Measurements from ENCODE around the gene WNT3A.

WNT3A gene

DNA sequence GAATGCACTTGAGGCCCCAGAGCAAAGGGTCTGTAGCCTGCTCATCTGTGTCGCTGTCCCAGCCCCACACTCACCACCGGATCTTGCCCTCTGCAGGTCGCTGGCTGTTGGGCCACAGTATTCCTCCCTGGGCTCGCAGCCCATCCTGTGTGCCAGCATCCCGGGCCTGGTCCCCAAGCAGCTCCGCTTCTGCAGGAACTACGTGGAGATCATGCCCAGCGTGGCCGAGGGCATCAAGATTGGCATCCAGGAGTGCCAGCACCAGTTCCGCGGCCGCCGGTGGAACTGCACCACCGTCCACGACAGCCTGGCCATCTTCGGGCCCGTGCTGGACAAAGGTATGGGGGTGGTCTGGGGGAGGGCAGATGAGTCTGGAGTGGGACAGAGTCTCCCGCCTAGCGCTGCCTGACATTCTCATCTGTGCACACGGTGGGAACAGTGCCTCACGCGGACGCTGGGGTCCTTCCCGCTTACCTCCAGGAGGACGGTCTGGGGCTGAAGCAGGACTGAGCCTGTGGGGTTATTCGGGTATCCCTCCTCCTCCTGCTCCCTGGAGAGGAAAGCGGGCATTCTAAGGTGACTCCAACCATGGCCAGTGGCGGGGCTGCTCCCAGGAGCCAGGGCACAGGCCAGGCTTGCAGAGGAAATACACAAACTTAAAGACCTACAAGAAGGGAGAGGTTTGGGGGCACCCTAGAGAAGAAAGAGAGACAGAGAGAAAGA lies 15.9 kb downstream of the WNT3A start:
- TF ChIP-seq, protein P1, sequence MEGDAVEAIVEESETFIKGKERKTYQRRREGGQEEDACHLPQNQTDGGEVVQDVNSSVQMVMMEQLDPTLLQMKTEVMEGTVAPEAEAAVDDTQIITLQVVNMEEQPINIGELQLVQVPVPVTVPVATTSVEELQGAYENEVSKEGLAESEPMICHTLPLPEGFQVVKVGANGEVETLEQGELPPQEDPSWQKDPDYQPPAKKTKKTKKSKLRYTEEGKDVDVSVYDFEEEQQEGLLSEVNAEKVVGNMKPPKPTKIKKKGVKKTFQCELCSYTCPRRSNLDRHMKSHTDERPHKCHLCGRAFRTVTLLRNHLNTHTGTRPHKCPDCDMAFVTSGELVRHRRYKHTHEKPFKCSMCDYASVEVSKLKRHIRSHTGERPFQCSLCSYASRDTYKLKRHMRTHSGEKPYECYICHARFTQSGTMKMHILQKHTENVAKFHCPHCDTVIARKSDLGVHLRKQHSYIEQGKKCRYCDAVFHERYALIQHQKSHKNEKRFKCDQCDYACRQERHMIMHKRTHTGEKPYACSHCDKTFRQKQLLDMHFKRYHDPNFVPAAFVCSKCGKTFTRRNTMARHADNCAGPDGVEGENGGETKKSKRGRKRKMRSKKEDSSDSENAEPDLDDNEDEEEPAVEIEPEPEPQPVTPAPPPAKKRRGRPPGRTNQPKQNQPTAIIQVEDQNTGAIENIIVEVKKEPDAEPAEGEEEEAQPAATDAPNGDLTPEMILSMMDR (IDR thresholded peaks at IDR 0.05; ENCODE audit: low read depth, low read length) = no peak
- H3K4me3 ChIP-seq (replicated peaks in 1 of 2; ENCODE audit: low read depth in 2 of 2, low read length in 2 of 2) = no peak overlapping the region

DNA sequence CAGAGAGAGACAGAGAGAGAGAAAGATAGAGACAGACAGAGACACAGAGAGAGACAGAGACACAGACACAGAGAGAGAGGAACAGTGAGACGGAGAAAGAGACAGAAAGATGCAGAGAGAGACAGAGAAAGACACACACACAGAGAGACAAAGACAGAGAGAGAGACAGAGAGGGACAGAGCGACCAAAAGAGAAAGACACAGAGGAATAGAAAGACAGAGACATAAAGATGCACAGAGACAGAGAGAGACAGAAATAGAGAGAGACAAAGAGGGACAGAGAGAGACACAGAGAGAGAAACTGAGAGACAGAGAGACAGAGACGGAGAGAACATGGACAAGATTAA lies 16.5 kb downstream of the WNT3A start:
- TF ChIP-seq, protein P1 (IDR thresholded peaks at IDR 0.05; ENCODE audit: low read depth, low read length) = no peak
- DNase-seq (ENCODE audit: low read depth in 2 of 2) = no peak
- no peak overlapping the region for H3K4me3 ChIP-seq (replicated peaks in 1 of 2; ENCODE audit: low read depth in 2 of 2, low read length in 2 of 2)

More for the DNA sequence above, 15.9 kb downstream of the WNT3A start:
- DNase-seq (ENCODE audit: low read depth in 2 of 2) = no peak

DNA sequence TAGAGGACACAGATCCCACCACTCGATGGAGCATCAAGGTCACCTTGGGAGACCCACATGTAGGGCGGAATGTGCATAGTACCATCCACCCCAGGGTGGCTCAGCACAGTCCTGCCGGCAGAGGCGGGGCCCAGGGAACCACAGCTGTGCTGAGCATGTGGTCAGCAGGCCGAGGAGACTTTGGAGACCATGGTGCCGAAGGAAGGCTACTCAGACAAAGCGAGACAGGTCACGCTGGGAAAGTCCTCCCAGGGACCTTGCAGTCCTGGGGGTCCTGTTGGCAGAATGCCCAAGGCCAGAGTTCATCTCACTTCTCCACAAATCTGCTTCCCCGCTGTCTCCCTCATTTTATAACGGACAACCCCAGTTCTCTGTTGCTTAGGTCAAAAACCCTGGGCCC lies 22.5 kb downstream of the WNT3A start:
- no peak overlapping the region for H3K4me3 ChIP-seq (replicated peaks in 1 of 2; ENCODE audit: low read depth in 2 of 2, low read length in 2 of 2)
- no peak for DNase-seq (ENCODE audit: low read depth in 2 of 2)
- TF ChIP-seq, protein P1 (IDR thresholded peaks at IDR 0.05; ENCODE audit: low read depth, low read length) = no peak

- no peak for DNase-seq (ENCODE audit: low read depth in 2 of 2)
- TF ChIP-seq, protein P1 (IDR thresholded peaks at IDR 0.05; ENCODE audit: low read depth, low read length) = no peak
- H3K4me3 ChIP-seq (replicated peaks in 1 of 2; ENCODE audit: low read depth in 2 of 2, low read length in 2 of 2) = no peak overlapping the region
Measured at GRCh38 chr1:228030451-228031201, 23.8 kb downstream of the WNT3A start.

- H3K4me3 ChIP-seq (replicated peaks in 1 of 2; ENCODE audit: low read depth in 2 of 2, low read length in 2 of 2) = no peak overlapping the region
- DNase-seq (ENCODE audit: low read depth in 2 of 2) = no peak
- TF ChIP-seq, protein P1 (IDR thresholded peaks at IDR 0.05; ENCODE audit: low read depth, low read length) = no peak
Measured at GRCh38 chr1:228031276-228031995, 24.6 kb downstream of the WNT3A start.

GRCh38 chr1:228032041-228032440 lies 25.2 kb downstream of the WNT3A start:
- TF ChIP-seq, protein P1 (IDR thresholded peaks at IDR 0.05; ENCODE audit: low read depth, low read length) = no peak
- H3K4me3 ChIP-seq (replicated peaks in 1 of 2; ENCODE audit: low read depth in 2 of 2, low read length in 2 of 2) = no peak overlapping the region
- DNase-seq (ENCODE audit: low read depth in 2 of 2) = no peak
